ENCODE results near the gene IFRD2.
"Not testable (repeated sequence)": the region's sequence is repeated elsewhere in the genome, so short reads cannot be mapped to it uniquely, and the experiment has no call there.

Gene IFRD2

GRCh38 chr3:50279255-50280016 lies 12.8 kb downstream of the IFRD2 start:
- DNase-seq: no peak

GRCh38 chr3:50278880-50279224 lies 13.4 kb downstream of the IFRD2 start, which contains the start of gene LSMEM2:
Gene LSMEM2, plus strand, starts transcription at chr3:50279087. Its CDS starts 27 bp downstream, at chr3:50279114.
- DNase-seq: no peak

- no peak for DNase-seq
Measured at GRCh38 chr3:50278123-50278879, 13.9 kb downstream of the IFRD2 start.

- no peak for DNase-seq
Measured at GRCh38 chr3:50276762-50277101, 15.5 kb downstream of the IFRD2 start.

GRCh38 chr3:50275996-50276761 lies 16.1 kb downstream of the IFRD2 start:
- DNase-seq: no peak

GRCh38 chr3:50275141-50275995 lies 16.9 kb downstream of the IFRD2 start:
- no peak for DNase-seq

DNA sequence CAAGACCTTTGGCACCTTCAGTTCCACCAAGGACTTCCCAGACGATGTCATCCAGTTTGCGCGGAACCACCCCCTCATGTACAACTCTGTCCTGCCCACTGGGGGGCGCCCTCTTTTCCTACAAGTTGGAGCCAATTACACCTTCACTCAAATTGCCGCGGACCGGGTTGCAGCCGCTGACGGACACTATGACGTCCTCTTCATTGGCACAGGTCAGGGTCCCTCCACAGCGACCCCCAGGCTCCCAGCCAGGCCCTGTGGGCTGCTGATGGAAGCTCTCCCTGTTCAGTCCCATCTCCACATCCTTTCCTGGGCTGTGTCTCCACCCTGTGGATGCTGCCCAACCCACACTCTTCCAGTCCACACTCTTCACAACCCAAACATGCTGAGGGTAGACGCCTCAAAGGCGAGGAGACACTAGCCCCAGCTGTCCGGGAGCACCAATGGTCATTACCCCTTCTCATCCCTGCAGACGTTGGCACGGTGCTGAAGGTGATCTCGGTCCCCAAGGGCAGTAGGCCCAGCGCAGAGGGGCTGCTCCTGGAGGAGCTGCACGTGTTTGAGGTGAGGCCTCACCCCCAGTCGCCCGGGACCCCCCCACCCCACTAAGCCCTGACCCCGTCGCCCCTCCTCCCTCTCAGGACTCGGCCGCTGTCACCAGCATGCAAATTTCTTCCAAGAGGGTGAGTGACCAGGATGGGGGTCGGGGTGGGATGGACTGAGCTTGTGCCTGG lies 17.7 kb downstream of the IFRD2 start:
- DNase-seq: no peak

- DNase-seq: no peak
Measured at GRCh38 chr3:50273689-50274065, 18.6 kb downstream of the IFRD2 start.

DNA sequence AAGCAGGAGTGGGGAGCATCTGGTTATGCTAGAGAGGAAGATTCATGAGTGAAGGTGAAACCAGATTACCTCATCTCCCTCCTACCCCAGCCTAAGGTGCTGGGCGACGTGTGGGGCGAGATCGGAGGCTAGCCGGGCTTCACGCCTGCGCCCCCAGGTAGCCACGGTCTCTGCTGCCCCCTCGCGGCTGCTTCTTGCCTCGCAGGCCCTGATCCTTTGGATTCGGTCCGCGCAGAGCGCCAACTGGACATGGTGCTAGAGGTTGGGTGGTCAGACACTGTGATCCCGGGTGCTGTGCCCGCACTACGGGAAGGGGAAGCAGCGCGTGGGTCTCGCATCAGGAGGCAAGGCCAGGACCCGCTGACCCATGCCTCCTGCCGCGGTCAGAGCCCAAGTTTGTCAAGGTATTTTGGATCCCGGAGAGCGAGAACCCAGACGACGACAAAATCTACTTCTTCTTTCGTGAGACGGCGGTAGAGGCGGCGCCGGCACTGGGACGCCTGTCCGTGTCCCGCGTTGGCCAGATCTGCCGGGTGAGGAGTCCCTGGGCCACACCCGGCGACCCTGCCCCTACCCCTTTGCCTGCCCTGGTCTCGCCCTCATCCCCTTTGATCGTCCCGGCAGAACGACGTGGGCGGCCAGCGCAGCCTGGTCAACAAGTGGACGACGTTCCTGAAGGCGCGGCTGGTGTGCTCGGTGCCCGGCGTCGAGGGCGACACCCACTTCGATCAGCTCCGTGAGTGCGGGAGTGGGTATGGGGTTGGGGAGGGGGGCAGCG lies 19.1 kb downstream of the IFRD2 start:
- peak; percentile 55 for DNase-seq

DNA sequence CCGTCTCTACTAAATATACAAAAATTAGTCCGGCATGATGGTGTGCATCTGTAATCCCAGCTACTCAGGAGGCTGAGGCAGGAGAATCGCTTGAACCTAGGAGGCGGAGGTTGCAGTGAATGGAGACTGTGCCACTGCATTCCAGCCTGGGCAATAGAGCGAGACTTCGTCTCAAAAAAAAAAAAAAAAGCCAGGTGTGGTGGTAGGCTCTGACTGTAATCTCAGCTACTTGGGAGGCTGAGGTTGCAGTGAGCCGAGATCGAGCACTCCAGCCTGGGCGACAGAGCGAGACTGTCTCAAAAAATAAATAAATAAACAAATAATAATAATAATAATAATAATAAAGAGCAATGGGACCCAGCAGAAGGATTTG lies 19.7 kb downstream of the IFRD2 start:
- DNase-seq: not testable (repeated sequence)

DNA sequence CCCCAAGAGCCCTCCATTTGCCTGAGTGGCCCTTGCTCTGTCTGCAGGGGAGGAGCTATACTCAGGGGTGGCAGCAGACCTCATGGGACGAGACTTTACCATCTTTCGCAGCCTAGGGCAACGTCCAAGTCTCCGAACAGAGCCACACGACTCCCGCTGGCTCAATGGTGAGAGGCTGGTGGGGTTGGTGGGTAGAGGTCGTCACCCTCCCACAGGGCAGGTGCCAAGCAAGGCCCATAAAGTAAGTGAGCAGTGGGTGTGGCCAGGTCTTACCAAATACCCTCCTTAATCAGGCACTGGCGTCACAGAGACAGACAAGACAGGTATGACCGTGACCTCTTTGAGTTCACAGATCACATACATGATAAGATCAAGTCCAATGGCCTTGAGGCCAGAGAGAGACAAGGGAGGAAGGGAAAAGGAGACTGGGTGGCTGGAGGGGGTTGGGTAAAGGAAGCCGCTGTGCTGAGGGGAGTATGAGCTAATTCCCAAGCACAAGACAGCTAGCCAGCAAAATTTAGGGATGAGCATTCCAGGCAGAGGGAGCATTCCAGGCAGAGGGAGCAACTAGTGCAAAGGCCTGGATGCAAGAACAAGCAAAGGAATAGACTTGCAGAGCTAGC lies 20.8 kb downstream of the IFRD2 start:
- DNase-seq: no peak

GRCh38 chr3:50270422-50271224 lies 21.6 kb downstream of the IFRD2 start:
- no peak for DNase-seq

- no peak for DNase-seq
Measured at GRCh38 chr3:50269977-50270413, 22.2 kb downstream of the IFRD2 start.

DNA sequence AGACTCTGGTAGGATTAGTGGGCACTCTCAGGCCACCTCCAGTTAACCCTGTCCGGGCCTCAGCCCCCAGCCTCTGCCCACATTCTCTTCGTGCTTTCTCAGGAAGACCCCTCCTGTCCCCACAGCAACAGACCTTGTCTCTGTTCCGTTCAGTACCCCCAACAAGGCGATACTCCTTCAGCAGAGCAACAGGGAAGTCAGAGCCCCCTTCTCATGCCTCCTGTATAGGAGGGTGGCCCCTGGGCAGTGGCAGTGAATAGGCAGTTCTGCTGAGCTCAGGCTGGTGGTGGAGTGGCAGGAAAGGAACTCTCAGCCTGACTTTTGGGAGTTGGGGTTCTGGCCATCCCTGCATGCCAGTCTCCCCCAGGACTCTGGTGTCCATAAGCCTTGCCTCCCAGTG lies 22.8 kb downstream of the IFRD2 start:
- DNase-seq: no peak

DNA sequence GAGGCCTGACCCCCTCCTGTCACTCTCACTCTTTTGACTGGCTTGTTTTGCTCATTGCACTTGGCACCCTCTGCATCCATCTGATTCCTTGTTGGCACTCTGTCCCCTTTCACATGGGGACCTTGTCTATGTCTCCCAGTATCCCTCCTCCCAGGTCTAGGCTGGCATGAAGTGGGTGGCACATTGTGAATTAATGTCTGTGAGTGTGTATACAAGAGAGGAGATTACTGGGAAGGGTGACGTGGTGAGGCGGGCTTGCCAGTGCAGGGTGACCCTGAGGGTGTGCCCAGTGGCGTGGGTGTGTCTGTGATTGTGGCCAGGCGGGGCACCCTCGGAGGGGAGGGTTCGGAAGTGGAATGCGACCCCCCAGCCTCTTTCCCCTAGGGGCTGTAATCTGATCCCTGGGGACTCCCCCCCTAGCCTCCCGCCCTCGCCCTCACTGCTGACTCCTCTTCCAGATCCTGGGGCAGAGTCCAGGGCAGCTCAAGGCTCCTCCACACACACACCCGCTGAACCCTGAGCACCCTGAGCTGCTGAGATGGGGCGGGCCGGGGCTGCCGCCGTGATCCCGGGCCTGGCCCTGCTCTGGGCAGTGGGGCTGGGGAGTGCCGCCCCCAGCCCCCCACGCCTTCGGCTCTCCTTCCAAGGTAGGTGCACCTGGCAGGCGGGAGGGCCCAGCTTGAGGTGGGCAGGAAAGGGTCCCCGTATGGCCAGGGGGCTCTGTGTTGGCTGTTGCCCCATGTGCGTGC lies 23.4 kb downstream of the IFRD2 start, which contains the start of gene SEMA3B:
Gene SEMA3B (plus strand): TSS at position 445 of the 749 bp plus-strand sequence. CDS start 94 bp downstream, at position 539.
- no peak for DNase-seq

GRCh38 chr3:50268276-50268675 lies 24.0 kb downstream of the IFRD2 start:
- DNase-seq: no peak

GRCh38 chr3:50267280-50267913 lies 24.8 kb downstream of the IFRD2 start:
- DNase-seq: no peak

GRCh38 chr3:50266836-50267235 lies 25.4 kb downstream of the IFRD2 start:
- DNase-seq: no peak
